WERI-Rb-1 (cell line): ENCODE measurements around the gene AHCYL1.

ENCODE experiments used
- DNase-seq: peaks from one replicate; pipeline ENCODE4 v3.0.0-alpha.2; 2020
- H3K27ac ChIP-seq: fragments of 250-450 bp; sonication (Bioruptor Pico); 2 replicates; pipeline ENCODE4 v1.5.1; 2020; ENCODE audit warnings: mild to moderate bottlenecking, moderate library complexity
- H3K27me3 ChIP-seq: fragments of 250-450 bp; sonication (Bioruptor Pico); 2 replicates; pipeline ENCODE4 v1.5.1; 2021; ENCODE audit warnings: mild to moderate bottlenecking, low read depth, moderate library complexity; ENCODE audit not compliant: insufficient read depth, severe bottlenecking
- H3K36me3 ChIP-seq: fragments of 250-450 bp; sonication (Bioruptor Pico); 2 replicates; pipeline ENCODE4 v1.5.1; 2020; ENCODE audit warnings: mild to moderate bottlenecking, moderate library complexity
- H3K4me3 ChIP-seq: 2 replicates; pipeline ENCODE4 v1.5.1; 2011; ENCODE audit warnings: low read depth, mild to moderate bottlenecking, control low read depth, low read length
- H3K9me3 ChIP-seq: fragments of 250-450 bp; sonication (Bioruptor Pico); 2 replicates; pipeline ENCODE4 v1.5.1; 2021; ENCODE audit warnings: mild to moderate bottlenecking, moderate library complexity; ENCODE audit not compliant: severe bottlenecking
- TF ChIP-seq, protein P1 (sequence below): IDR thresholded peaks from 2 replicates; pipeline ENCODE4 v1.5.1; 2011; ENCODE audit warnings: low read depth, mild to moderate bottlenecking, control low read depth, inconsistent platforms, low read length

The AHCYL1 gene

DNA sequence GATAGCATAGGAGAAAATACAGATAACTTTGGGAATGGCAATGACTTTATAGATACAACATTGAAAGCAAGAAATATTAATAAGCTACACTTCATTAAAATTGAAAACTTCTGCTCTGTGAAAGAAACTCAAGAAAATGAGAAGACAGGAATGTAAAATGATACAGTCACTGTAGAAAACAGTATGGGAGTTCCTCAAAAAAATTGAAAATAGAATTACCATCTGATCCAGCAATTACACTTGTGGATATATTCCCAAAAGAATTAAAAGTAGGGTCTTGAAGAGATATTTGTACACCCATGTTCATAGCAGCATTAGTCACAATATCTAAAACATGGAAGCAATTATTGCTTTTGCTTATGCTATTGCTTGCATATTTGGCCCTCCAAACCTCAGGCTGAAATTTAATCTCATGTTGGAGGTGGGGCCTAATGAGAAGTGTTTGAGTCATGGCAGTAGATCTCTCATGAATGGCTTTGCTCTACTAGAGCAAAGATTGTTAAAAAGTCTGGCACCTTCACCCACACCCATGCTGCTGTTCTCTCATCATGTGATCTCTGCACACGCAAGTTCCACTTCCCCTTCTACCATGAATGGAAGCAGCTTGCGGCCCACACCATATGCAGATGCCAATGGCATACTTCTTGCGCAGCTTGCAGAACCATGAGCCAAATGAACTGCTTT lies 15.3 kb upstream of the AHCYL1 start:
- H3K9me3 ChIP-seq: no peaks in the 10 kb centered on the region
- DNase-seq: no peak
- TF ChIP-seq, protein P1, sequence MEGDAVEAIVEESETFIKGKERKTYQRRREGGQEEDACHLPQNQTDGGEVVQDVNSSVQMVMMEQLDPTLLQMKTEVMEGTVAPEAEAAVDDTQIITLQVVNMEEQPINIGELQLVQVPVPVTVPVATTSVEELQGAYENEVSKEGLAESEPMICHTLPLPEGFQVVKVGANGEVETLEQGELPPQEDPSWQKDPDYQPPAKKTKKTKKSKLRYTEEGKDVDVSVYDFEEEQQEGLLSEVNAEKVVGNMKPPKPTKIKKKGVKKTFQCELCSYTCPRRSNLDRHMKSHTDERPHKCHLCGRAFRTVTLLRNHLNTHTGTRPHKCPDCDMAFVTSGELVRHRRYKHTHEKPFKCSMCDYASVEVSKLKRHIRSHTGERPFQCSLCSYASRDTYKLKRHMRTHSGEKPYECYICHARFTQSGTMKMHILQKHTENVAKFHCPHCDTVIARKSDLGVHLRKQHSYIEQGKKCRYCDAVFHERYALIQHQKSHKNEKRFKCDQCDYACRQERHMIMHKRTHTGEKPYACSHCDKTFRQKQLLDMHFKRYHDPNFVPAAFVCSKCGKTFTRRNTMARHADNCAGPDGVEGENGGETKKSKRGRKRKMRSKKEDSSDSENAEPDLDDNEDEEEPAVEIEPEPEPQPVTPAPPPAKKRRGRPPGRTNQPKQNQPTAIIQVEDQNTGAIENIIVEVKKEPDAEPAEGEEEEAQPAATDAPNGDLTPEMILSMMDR: no peak
- H3K27ac ChIP-seq: no peak overlapping the region
- no peak overlapping the region for H3K4me3 ChIP-seq
- no peaks in the 10 kb centered on the region for H3K36me3 ChIP-seq
- no peaks in the 10 kb centered on the region for H3K27me3 ChIP-seq

DNA sequence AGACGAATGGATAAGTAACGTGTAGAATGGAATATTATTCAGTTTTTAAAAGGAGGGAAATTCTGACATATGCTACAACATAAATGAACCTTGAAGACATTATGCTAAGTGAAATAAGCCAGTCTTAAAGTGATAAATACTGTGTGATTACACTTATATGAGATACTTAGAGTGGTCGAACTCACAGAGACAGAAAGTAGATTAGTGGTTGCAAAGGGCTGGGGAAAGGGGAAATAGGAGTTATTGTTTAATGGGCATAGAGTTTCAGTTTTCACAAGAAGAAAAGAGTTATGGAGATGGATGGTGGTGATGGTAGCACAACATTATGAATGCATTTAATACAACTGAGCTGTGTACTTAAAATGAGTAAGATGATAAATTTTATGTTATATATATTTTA lies 14.7 kb upstream of the AHCYL1 start:
- TF ChIP-seq, protein P1: no peak
- H3K27me3 ChIP-seq: no peaks in the 10 kb centered on the region
- no peak overlapping the region for H3K4me3 ChIP-seq
- no peak overlapping the region for H3K27ac ChIP-seq
- no peaks in the 10 kb centered on the region for H3K36me3 ChIP-seq
- no peak for DNase-seq
- no peaks in the 10 kb centered on the region for H3K9me3 ChIP-seq

DNA sequence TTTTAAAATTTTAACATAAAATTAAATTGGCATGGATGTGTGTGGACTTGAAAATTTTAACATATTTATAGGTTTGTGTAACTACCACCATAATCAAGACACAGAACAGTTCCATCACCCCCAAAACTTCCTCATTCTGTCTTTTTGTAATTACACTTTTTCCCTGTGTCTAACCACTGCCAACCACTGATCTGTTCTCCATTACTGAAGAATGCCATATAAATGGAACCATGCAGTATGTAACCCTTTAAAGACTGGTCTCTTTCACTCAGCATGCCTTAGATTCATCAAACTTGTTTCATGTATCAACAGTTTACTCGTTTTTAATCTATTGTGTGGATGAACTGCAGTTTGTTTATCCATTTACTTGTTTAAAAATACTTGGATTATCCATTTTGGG lies 13.0 kb upstream of the AHCYL1 start:
- no peak overlapping the region for H3K4me3 ChIP-seq
- H3K36me3 ChIP-seq: no peaks in the 10 kb centered on the region
- no peak overlapping the region for H3K27ac ChIP-seq
- TF ChIP-seq, protein P1: no peak
- H3K27me3 ChIP-seq: no peaks in the 10 kb centered on the region
- DNase-seq: no peak
- H3K9me3 ChIP-seq: no peaks in the 10 kb centered on the region

DNA sequence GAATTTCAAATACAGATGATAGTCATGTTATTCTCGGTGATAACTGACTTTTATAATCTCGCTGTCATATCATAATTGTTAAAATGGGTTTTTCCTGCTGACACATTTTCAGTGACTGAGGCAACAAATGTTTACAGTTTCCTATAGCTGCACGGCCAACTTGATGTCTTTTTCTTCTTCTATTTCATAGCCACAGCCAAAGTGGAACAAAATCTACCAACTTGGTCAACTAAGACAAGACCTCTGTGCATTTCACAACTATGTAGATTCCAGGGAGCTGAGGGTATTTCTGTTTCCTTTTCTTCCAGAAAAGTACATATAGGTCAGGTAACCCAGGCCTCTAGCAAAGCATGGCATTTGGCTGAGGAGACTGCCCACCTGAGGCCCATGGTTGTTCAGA lies 10.4 kb upstream of the AHCYL1 start:
- Histone ChIP-seq H3K9me3 (no peaks in the 10 kb centered on the region), H3K36me3 (no peaks in the 10 kb centered on the region), H3K27ac (no peak overlapping the region), H3K27me3 (no peaks in the 10 kb centered on the region), H3K4me3 (no peak overlapping the region)
- DNase-seq: no peak
- TF ChIP-seq, protein P1: no peak

DNA sequence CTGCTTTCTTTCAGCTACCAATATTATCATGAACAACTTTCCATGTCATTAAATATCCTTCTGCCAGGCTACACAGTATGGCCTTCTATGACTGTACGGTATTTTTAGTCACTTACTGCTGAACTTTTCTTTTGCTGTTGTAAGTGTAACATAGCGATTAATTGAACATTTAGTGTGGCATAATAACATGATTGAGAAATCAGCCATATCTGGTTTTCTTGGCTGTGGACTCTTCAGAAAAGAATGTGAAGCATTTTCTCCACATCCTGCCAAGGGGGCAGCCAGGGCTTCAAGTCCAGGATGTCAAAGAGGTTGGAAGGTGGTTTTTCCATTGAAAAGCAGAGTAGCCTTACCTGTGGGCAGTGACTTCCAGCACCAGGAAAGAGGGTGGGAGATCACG lies 8.8 kb upstream of the AHCYL1 start:
- no peaks in the 10 kb centered on the region for H3K9me3 ChIP-seq
- H3K27ac ChIP-seq: no peak overlapping the region
- no peaks in the 10 kb centered on the region for H3K27me3 ChIP-seq
- no peak for DNase-seq
- no peaks in the 10 kb centered on the region for H3K36me3 ChIP-seq
- TF ChIP-seq, protein P1: no peak
- H3K4me3 ChIP-seq: no peak overlapping the region

DNA sequence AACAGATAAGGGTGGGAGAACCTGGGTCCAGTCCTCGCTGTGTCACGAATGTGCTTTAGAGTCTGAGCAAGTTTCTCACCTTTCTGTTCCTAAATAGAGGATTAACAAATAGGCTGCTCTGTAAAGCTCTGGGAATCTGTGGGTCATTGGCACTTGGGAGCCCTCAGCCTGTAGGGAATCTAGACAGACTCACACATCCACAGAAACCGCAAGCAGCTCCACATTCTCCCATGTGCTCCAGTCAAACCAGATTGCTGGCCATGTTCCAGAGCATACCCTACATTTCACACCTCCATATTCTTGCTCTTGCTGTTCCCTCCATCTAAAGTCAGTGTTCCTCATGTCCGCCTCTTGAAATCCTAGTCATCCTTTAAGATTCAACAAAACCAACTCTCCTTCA lies 7.8 kb upstream of the AHCYL1 start:
- no peak for DNase-seq
- TF ChIP-seq, protein P1: no peak

More for the DNA sequence above, 7.8 kb upstream of the AHCYL1 start:
- Histone ChIP-seq H3K27ac (no peak overlapping the region), H3K4me3 (no peak overlapping the region), H3K9me3 (no peaks in the 10 kb centered on the region), H3K36me3 (no peaks in the 10 kb centered on the region), H3K27me3 (no peaks in the 10 kb centered on the region)
